HG02798 (cell line): Measurements from ENCODE around the gene MBTPS1.

Source experiments
- ATAC-seq: cut with Tn5 transposase; IDR thresholded peaks from one replicate; pipeline ENCODE4 v1.9.1; 2021; ENCODE audit warnings: mild to moderate bottlenecking; ENCODE audit not compliant: unreplicated experiment, poor library complexity

MBTPS1 gene

GRCh38 chr16:84081446-84081989, 35.2 kb downstream of the MBTPS1 start:
- ATAC-seq: no peak

GRCh38 chr16:84080813-84081212, 35.9 kb downstream of the MBTPS1 start:
- no peak for ATAC-seq

GRCh38 chr16:84080378-84080777, 36.4 kb downstream of the MBTPS1 start:
- ATAC-seq: no peak

GRCh38 chr16:84079664-84080063, 37.1 kb downstream of the MBTPS1 start:
- ATAC-seq: no peak

GRCh38 chr16:84075376-84075775, 41.4 kb downstream of the MBTPS1 start:
- ATAC-seq: no peak

GRCh38 chr16:84074721-84075120, 42.0 kb downstream of the MBTPS1 start:
- no peak for ATAC-seq

- no peak for ATAC-seq
These were observed 44.7 kb downstream of the MBTPS1 start for GRCh38 chr16:84072014-84072413.

GRCh38 chr16:84071121-84071520, 45.6 kb downstream of the MBTPS1 start:
- no peak for ATAC-seq

- no peak for ATAC-seq
These were observed 47.2 kb downstream of the MBTPS1 start for GRCh38 chr16:84069540-84069939.

GRCh38 chr16:84068783-84069462, 47.8 kb downstream of the MBTPS1 start:
- no peak for ATAC-seq

- no peak for ATAC-seq
These were observed 48.7 kb downstream of the MBTPS1 start for GRCh38 chr16:84068041-84068440.

- ATAC-seq: no peak
These were observed 49.1 kb downstream of the MBTPS1 start for GRCh38 chr16:84067640-84068039.

- ATAC-seq: no peak
These were observed 51.1 kb downstream of the MBTPS1 start for GRCh38 chr16:84065536-84066132.

- no peak for ATAC-seq
These were observed 52.8 kb downstream of the MBTPS1 start for GRCh38 chr16:84063980-84064379.

GRCh38 chr16:84062734-84063640, 53.8 kb downstream of the MBTPS1 start:
- no peak for ATAC-seq

- no peak for ATAC-seq
These were observed 55.4 kb downstream of the MBTPS1 start for GRCh38 chr16:84061236-84061819.

GRCh38 chr16:84059946-84060901, 56.5 kb downstream of the MBTPS1 start:
- no peak for ATAC-seq

GRCh38 chr16:84059111-84059510, 57.6 kb downstream of the MBTPS1 start:
- no peak for ATAC-seq

GRCh38 chr16:84058664-84059063, 58.1 kb downstream of the MBTPS1 start:
- ATAC-seq: no peak
